HG03520 (cell line): ENCODE measurements around the gene ATP1A1.

ENCODE experiments used
- ATAC-seq: cut with Tn5 transposase; IDR thresholded peaks from one replicate; pipeline ENCODE4 v1.9.1; 2021; ENCODE audit warnings: mild to moderate bottlenecking, moderate library complexity; ENCODE audit not compliant: unreplicated experiment

The ATP1A1 gene

DNA sequence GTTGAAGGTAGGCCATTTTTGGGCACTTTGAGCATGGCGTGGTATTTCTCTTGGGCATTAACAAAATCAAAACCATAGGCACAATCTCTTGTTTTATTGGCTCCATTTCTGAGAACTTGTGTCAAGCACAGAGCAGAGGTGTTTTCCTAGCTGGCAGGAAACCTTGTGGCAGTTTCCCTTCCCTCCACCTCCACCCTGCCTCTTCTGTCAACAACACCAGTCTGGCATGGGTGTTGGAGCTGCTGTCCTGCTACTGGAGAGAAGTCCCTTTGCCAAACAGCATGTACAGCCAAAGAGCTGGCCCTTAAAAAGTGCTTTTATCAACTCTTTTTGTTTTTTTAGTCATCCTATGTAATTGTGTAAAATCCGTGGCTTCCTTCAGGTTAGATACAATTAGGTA lies 16.0 kb downstream of the ATP1A1 start:
- no peak for ATAC-seq

GRCh38 chr1:116389686-116390085 lies 16.6 kb downstream of the ATP1A1 start:
- no peak for ATAC-seq

- ATAC-seq = peak; percentile 81
These were observed 17.2 kb downstream of the ATP1A1 start for GRCh38 chr1:116390195-116390594.

DNA sequence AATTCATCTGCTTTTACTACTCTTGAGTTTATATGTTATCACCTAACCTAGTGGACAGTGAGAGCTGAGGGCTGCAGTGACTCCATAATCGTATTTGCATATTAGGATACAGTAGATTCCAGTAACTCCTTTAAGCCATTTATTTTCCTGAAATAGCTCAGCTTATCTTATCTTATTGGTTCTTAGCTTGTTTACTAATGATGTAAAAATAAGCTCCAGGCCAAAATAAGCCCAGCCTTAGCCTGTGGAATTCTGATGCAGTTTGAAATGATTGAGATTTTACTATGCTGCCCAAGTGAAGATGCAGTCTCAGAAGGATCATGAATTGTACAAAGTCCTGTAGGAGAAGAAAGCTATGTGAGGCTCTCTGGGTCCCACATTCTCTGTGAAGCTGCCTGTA lies 18.1 kb downstream of the ATP1A1 start:
- no peak for ATAC-seq

GRCh38 chr1:116392717-116393404 lies 19.8 kb downstream of the ATP1A1 start:
- ATAC-seq = no peak

- ATAC-seq = no peak
These were observed 20.7 kb downstream of the ATP1A1 start for GRCh38 chr1:116393792-116394191.

DNA sequence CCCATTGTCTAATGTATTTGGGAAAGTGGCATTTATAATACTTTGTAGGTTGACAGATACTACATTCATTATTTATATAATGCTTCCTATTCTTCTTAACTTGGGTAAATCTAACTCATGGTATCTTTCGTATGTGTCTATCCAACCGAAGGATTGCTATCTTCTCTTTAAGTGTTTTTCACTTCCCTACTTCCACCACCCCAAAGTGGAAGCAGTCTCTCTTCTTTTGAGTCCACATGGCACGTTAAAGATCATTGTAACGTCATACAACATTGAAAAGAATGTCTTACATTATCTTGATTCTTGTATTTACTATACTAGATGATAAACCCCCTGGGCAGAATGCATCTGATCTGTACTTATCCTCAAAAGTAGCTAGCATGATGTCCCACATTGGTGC lies 21.2 kb downstream of the ATP1A1 start:
- no peak for ATAC-seq

GRCh38 chr1:116396769-116397168 lies 23.7 kb downstream of the ATP1A1 start:
- ATAC-seq = no peak

GRCh38 chr1:116397728-116398127 lies 24.7 kb downstream of the ATP1A1 start:
- ATAC-seq = no peak

DNA sequence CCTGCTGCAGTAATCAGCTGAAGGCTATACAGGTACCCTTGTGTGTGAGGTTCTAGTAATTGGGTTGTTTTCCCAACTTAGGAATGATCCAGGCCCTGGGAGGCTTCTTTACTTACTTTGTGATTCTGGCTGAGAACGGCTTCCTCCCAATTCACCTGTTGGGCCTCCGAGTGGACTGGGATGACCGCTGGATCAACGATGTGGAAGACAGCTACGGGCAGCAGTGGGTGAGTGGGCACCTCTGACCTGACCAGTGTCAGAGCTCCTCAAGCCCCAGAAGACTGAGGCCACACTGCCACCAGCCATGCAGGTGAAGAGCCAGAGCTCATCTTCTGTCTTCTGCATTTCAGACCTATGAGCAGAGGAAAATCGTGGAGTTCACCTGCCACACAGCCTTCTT lies 27.7 kb downstream of the ATP1A1 start:
- no peak for ATAC-seq

GRCh38 chr1:116401646-116402176 lies 28.7 kb downstream of the ATP1A1 start:
- no peak for ATAC-seq

GRCh38 chr1:116402333-116402732 lies 29.3 kb downstream of the ATP1A1 start:
- no peak for ATAC-seq

GRCh38 chr1:116403496-116404136 lies 30.6 kb downstream of the ATP1A1 start:
- ATAC-seq = no peak

- ATAC-seq = no peak
These were observed 31.7 kb downstream of the ATP1A1 start for GRCh38 chr1:116404699-116405098.

- ATAC-seq = no peak
These were observed 32.4 kb downstream of the ATP1A1 start for GRCh38 chr1:116405241-116406135.

DNA sequence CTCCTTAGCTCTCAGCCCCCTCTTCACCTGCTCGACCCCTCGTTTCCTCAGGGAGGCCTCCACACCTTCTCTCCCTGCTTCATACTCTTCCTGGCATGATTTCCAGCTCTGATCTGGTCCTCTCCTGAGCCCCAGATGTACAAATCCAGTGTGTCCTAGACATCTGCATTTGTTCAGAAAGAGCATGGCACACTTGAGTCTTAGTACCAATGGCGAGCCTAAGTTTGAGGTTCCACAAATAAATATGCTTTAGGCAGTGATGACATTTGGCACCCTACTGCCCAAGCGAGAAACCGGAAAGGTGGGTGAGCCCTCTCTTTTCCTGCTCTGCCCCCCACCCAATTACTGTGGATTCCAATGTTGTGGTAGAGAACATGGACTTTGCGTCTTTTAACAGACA lies 34.0 kb downstream of the ATP1A1 start:
- no peak for ATAC-seq

- ATAC-seq = no peak
These were observed 35.1 kb downstream of the ATP1A1 start for GRCh38 chr1:116408193-116408592.

DNA sequence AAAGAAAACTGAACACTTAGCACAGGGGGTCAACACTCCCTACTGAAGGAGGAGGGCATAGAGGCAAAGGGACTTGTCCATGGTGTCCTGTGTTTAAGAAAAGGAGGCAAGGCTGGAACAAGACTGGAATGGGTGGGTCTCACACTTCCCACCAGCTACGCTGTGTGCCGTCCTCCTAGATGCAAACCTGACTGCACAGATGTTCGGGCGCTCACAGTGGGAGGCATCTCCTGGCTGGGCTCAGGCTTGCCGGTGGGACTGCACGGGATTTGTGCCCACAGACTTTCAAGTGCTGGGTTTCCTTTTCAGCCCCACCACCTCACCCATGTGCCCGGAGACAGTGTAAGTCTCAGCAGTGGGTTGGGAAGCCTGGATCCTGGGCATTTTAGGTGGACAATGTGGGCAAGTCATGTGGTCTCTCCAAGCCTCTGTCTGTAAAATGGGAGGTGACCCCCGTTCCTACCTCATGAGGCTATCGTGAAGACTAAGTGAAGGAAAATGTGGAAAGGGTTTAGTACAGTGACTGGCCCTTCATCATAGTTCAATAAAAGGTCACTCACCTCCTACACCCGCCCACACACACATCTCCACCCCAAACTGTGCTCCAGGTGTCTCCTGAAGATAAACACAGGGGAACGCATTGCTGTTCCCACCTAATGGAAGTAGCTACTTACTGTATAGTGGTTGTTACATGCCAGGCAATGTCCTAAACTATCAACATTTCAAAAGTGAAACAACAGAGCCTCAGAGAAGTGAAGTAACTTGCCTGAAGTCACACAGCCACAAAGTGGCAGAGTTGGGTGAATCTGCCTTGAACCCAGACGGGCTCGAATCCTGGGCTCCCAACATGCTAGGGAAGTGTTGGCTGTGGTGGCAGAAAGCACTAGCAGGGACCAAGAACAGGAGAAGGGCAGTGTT lies 36.0 kb downstream of the ATP1A1 start:
- no peak for ATAC-seq

GRCh38 chr1:116409751-116410191 lies 36.7 kb downstream of the ATP1A1 start:
- ATAC-seq = no peak

DNA sequence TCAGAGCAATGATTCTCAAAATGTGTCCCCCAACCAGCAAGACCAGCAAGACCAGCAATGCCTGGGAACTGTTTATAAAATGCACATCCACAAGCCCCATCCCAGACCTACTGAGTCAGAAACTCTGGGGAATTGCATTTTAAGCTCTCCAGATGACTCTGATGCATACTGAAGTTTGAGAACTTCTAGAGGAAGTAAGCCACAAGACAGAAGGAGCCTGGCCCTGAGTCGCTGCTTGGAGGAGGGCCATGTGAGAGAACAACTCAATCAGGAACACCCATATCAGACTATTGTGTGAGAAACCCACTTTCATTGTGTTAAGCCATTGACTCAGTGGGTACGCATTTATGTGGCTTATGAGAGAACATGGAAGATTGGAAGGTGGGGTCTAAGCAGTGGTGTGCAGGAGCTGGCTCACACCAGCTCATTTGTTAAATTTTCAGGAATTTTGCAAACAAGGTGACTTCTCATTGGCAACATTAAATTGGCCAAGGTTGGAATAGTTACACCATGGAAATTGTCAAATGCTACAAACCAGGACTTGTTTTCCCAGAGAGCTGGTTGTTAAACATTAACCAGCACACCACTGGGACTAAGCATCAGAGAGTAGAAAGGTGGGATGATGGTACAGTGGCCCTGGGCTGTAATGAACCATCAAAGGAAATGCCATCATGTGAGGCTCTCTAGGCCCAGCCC lies 38.9 kb downstream of the ATP1A1 start:
- no peak for ATAC-seq
